H1 (cell line): ENCODE data around the gene RTTN. TPM values are rescaled to one million over a fixed set of nuclear protein-coding genes. Genes with fewer than 3 reads are reported as not detected.

Experiments used
- CTBP2 ChIP-seq: IDR thresholded peaks from 2 replicates; pipeline ENCODE4 v1.7.0; 2011; ENCODE audit warnings: borderline replicate concordance, mild to moderate bottlenecking, moderate library complexity, mixed read lengths, low read length; ENCODE audit not compliant: insufficient read depth, insufficient read length
- PHF8 ChIP-seq: fragments of 200-600 bp; sonication (generic); conservative IDR thresholded peaks from 2 replicates; pipeline ENCODE4 v1.7.1; 2012; ENCODE audit warnings: low read depth, mild to moderate bottlenecking, inconsistent platforms, low read length, moderate library complexity
- polyA plus RNA-seq, 7 experiments: library from polyadenylated mRNA; depleted of rRNA in 3 of 7; stranded (reverse) in 5 of 7; unstranded in 2 of 7; fragments of >200 nt in 5 of 7; fragments of 200-250 nt in 2 of 7; gene quantifications; 1 replicate in 5 of 7; 2 replicates in 1 of 7; 4 replicates in 1 of 7; pipeline versions ENCODE4 v1.2.1 to v1.2.3, GENCODE V29; 2011 to 2013; ENCODE audit warnings: missing spikeins in 2 of 7, mixed read lengths in 2 of 7
- total RNA-seq: library from RNA; stranded (reverse); fragmentation: NEBNext Ultra II Directional; extraction: Animal tissue kit (Norgen Biotek cat#: 25700); gene quantifications from 2 replicates; pipeline ENCODE4 v1.2.1, GENCODE V29; 2021

RTTN gene
- total and polyA plus RNA-seq, 2 of the 8 experiments (the other 6 are each of a cell fraction or from before 2014, with no cell fraction given), result 9.1 to 21.4 TPM

GRCh38 chr18:70107091-70107490, 98.4 kb downstream of the RTTN start (continued):
- TF ChIP-seq CTBP2 (no peak), PHF8 (no peak)
